ENCODE results near the gene NFYB.
A peak's percentile ranks its signal among the peaks of the same experiment; 100 is the strongest.

Gene NFYB

GRCh38 chr12:104155711-104156555 is 17.9 kb upstream of the NFYB start:
- no peak for DNase-seq (ENCODE audit: low read depth)

- DNase-seq (ENCODE audit: low read depth), result no peak
Observed at GRCh38 chr12:104154806-104155205, 16.8 kb upstream of the NFYB start.

- no peak for DNase-seq (ENCODE audit: low read depth)
Observed at GRCh38 chr12:104154286-104154685, 16.3 kb upstream of the NFYB start.

GRCh38 chr12:104152685-104153241 is 14.8 kb upstream of the NFYB start:
- DNase-seq (ENCODE audit: low read depth), result no peak

GRCh38 chr12:104150416-104150815 is 12.4 kb upstream of the NFYB start:
- DNase-seq (ENCODE audit: low read depth), result no peak

GRCh38 chr12:104147346-104147745 is 9.3 kb upstream of the NFYB start:
- DNase-seq (ENCODE audit: low read depth), result no peak

- DNase-seq (ENCODE audit: low read depth), result no peak
Observed at GRCh38 chr12:104143918-104144317, 5.9 kb upstream of the NFYB start.

- no peak for DNase-seq (ENCODE audit: low read depth)
Observed at GRCh38 chr12:104143002-104143401, 5.0 kb upstream of the NFYB start.

- no peak for DNase-seq (ENCODE audit: low read depth)
Observed at GRCh38 chr12:104142543-104142942, 4.5 kb upstream of the NFYB start.

- DNase-seq (ENCODE audit: low read depth), result no peak
Observed at GRCh38 chr12:104138797-104139152, 765 bp upstream of the NFYB start.

- peak; percentile 34 for DNase-seq (ENCODE audit: low read depth)
Observed at GRCh38 chr12:104137001-104137901, 759 bp downstream of the NFYB start.

- DNase-seq (ENCODE audit: low read depth), result no peak
Observed at GRCh38 chr12:104136577-104136976, 1.4 kb downstream of the NFYB start.

- no peak for DNase-seq (ENCODE audit: low read depth)
Observed at GRCh38 chr12:104134882-104135281, 3.1 kb downstream of the NFYB start.

GRCh38 chr12:104133866-104134265 is 4.1 kb downstream of the NFYB start:
- DNase-seq (ENCODE audit: low read depth), result no peak

- DNase-seq (ENCODE audit: low read depth), result no peak
Observed at GRCh38 chr12:104133321-104133720, 4.7 kb downstream of the NFYB start.

- no peak for DNase-seq (ENCODE audit: low read depth)
Observed at GRCh38 chr12:104132351-104132956, 5.6 kb downstream of the NFYB start.

GRCh38 chr12:104131609-104132008 is 6.4 kb downstream of the NFYB start:
- no peak for DNase-seq (ENCODE audit: low read depth)

GRCh38 chr12:104130760-104131159 is 7.2 kb downstream of the NFYB start:
- no peak for DNase-seq (ENCODE audit: low read depth)

- DNase-seq (ENCODE audit: low read depth), result no peak
Observed at GRCh38 chr12:104126548-104126947, 11.5 kb downstream of the NFYB start.

GRCh38 chr12:104122298-104122697 is 15.7 kb downstream of the NFYB start:
- no peak for DNase-seq (ENCODE audit: low read depth)

- DNase-seq (ENCODE audit: low read depth), result no peak
Observed at GRCh38 chr12:104121001-104121400, 17.0 kb downstream of the NFYB start.

GRCh38 chr12:104115587-104115975 is 22.4 kb downstream of the NFYB start:
- DNase-seq (ENCODE audit: low read depth), result no peak
